ENCODE data around the gene CEP44.

Gene CEP44

DNA sequence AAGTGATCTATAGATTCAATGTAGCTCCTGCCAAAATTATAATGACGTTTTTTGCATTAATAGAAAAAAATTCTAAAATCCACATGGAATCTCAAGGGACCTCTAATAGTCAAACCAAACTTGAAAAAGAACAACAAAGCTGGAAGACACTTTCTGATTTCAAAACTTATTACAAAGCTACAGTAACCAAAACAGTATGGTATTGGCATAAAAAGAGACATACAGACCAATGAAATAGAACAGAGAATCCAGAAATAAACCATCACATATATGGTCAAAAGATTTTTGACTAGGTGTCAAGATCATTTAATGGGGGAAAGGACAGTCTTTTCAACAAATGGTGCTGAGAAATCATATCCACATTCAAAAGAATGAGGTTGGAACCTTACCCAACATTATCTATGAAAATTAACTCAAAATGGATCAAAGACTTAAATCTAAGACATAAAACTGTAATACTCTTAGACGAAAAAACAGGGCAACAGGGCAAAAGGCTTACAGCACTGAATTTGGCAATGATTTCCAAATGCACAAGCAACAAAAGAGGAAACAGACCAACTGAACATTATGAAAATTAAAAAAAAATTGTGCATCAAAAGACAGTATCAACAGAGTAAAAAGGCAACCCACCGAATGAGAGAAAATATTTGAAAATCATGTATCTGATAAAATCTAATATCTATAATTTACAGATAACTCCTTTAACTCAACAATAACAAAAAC lies 4.1 kb upstream of the CEP44 start:
- TF ChIP-seq, protein P1, sequence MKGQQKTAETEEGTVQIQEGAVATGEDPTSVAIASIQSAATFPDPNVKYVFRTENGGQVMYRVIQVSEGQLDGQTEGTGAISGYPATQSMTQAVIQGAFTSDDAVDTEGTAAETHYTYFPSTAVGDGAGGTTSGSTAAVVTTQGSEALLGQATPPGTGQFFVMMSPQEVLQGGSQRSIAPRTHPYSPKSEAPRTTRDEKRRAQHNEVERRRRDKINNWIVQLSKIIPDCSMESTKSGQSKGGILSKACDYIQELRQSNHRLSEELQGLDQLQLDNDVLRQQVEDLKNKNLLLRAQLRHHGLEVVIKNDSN (IDR thresholded peaks at IDR 0.05): no peak
- TF ChIP-seq, protein P2, sequence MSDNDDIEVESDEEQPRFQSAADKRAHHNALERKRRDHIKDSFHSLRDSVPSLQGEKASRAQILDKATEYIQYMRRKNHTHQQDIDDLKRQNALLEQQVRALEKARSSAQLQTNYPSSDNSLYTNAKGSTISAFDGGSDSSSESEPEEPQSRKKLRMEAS (IDR thresholded peaks at IDR 0.05): no peak
- no peak for TF ChIP-seq TEAD4 (IDR thresholded peaks at IDR 0.05)
- no peak for TF ChIP-seq ZBTB7A (IDR thresholded peaks at IDR 0.05; ENCODE audit: low read depth)
- no peak for TF ChIP-seq CEBPB (IDR thresholded peaks at IDR 0.05)
- no peak for TF ChIP-seq YY1 (IDR thresholded peaks at IDR 0.05; ENCODE audit: low read depth)

- TF ChIP-seq ZBTB7A (IDR thresholded peaks at IDR 0.05; ENCODE audit: low read depth) (no peak), TEAD4 (IDR thresholded peaks at IDR 0.05) (no peak), NFIC (IDR thresholded peaks at IDR 0.05) (no peak), TAF1 (IDR thresholded peaks at IDR 0.05; ENCODE audit: low read depth) (no peak), FOXM1 (IDR thresholded peaks at IDR 0.05; ENCODE audit: borderline replicate concordance, low read depth) (no peak), TCF12 (IDR thresholded peaks at IDR 0.05; ENCODE audit: low read depth) (no peak), EGR1 (IDR thresholded peaks at IDR 0.05) (no peak), YY1 (IDR thresholded peaks at IDR 0.05; ENCODE audit: low read depth) (no peak), CREB1 (IDR thresholded peaks at IDR 0.05; ENCODE audit: low read depth) (no peak), CEBPB (IDR thresholded peaks at IDR 0.05) (no peak), RAD21 (IDR thresholded peaks at IDR 0.05; ENCODE audit: low read depth) (no peak), EP300 (IDR thresholded peaks at IDR 0.05; ENCODE audit: borderline replicate concordance) (no peak)
- TF ChIP-seq, protein P3, sequence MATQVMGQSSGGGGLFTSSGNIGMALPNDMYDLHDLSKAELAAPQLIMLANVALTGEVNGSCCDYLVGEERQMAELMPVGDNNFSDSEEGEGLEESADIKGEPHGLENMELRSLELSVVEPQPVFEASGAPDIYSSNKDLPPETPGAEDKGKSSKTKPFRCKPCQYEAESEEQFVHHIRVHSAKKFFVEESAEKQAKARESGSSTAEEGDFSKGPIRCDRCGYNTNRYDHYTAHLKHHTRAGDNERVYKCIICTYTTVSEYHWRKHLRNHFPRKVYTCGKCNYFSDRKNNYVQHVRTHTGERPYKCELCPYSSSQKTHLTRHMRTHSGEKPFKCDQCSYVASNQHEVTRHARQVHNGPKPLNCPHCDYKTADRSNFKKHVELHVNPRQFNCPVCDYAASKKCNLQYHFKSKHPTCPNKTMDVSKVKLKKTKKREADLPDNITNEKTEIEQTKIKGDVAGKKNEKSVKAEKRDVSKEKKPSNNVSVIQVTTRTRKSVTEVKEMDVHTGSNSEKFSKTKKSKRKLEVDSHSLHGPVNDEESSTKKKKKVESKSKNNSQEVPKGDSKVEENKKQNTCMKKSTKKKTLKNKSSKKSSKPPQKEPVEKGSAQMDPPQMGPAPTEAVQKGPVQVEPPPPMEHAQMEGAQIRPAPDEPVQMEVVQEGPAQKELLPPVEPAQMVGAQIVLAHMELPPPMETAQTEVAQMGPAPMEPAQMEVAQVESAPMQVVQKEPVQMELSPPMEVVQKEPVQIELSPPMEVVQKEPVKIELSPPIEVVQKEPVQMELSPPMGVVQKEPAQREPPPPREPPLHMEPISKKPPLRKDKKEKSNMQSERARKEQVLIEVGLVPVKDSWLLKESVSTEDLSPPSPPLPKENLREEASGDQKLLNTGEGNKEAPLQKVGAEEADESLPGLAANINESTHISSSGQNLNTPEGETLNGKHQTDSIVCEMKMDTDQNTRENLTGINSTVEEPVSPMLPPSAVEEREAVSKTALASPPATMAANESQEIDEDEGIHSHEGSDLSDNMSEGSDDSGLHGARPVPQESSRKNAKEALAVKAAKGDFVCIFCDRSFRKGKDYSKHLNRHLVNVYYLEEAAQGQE (IDR thresholded peaks at IDR 0.05; ENCODE audit: low read depth): no peak
- TF ChIP-seq, protein P2 (IDR thresholded peaks at IDR 0.05): no peak
- TF ChIP-seq, protein P1 (IDR thresholded peaks at IDR 0.05): no peak
Observed at GRCh38 chr4:174281182-174281737, 2.5 kb upstream of the CEP44 start.

DNA sequence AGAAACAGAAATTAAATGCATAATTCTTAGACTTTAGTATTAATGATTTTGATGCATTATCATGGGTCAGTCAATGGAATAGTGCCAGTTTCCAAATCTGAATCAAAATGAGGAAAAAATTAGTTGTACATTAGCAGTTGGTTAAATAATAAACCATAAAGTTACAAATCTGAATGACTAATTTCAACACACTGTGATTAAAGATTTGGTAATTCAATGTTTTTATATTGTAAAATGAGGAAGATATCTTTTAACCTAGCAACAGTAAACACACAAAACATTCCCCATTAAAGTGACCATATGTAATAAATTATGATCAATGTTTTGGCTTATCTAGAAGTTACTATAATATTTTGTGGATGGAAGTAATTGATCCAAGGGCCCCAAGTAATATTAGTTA lies 1.8 kb upstream of the CEP44 start:
- TF ChIP-seq TCF12 (IDR thresholded peaks at IDR 0.05; ENCODE audit: low read depth) (no peak), CREB1 (IDR thresholded peaks at IDR 0.05; ENCODE audit: low read depth) (no peak), CEBPB (IDR thresholded peaks at IDR 0.05) (no peak), FOXM1 (IDR thresholded peaks at IDR 0.05; ENCODE audit: borderline replicate concordance, low read depth) (no peak), YY1 (IDR thresholded peaks at IDR 0.05; ENCODE audit: low read depth) (no peak), NFIC (IDR thresholded peaks at IDR 0.05) (no peak), ZBTB7A (IDR thresholded peaks at IDR 0.05; ENCODE audit: low read depth) (no peak)

GRCh38 chr4:174282836-174283506 lies 740 bp upstream of the CEP44 start:
- TF ChIP-seq NFIC (IDR thresholded peaks at IDR 0.05) (no peak), CEBPB (IDR thresholded peaks at IDR 0.05) (peak; percentile 31; the same call in 1 of the 2 replicates)

- no peak for TF ChIP-seq TAF1 (IDR thresholded peaks at IDR 0.05; ENCODE audit: low read depth)
- no peak for TF ChIP-seq ZBTB7A (IDR thresholded peaks at IDR 0.05; ENCODE audit: low read depth)
- TF ChIP-seq TCF12 (IDR thresholded peaks at IDR 0.05; ENCODE audit: low read depth): no peak
- no peak for TF ChIP-seq FOXM1 (IDR thresholded peaks at IDR 0.05; ENCODE audit: borderline replicate concordance, low read depth)
- TF ChIP-seq, protein P3 (IDR thresholded peaks at IDR 0.05; ENCODE audit: low read depth): no peak
- no peak for TF ChIP-seq CREB1 (IDR thresholded peaks at IDR 0.05; ENCODE audit: low read depth)
- TF ChIP-seq NFIC (IDR thresholded peaks at IDR 0.05): no peak
- TF ChIP-seq EGR1 (IDR thresholded peaks at IDR 0.05): no peak
- TF ChIP-seq TEAD4 (IDR thresholded peaks at IDR 0.05): no peak
- TF ChIP-seq, protein P2 (IDR thresholded peaks at IDR 0.05): no peak
- TF ChIP-seq EP300 (IDR thresholded peaks at IDR 0.05; ENCODE audit: borderline replicate concordance): no peak
- TF ChIP-seq, protein P1 (IDR thresholded peaks at IDR 0.05): no peak
Observed at GRCh38 chr4:174284487-174284886, 776 bp downstream of the CEP44 start.

Measured in Ishikawa (cell line).